HL-60/S4 treated with phorbol 12-myristate 13-acetate at 8.2 ng/mL for 4 days and 3 days (cell line): ENCODE results near the gene STPG1.

Experiments used
- in situ Hi-C: fragments of 300-500 bp; cut with MboI; formaldehyde crosslinking; loops from 2 replicates; pipeline ENCODE4 v1.15.0; 2022; ENCODE audit warnings: low sequenced_read_pairs

Gene STPG1

GRCh38 chr1:24347159-24347934 lies 66.2 kb downstream of the STPG1 start:
- in situ Hi-C loops, result no loop called here

GRCh38 chr1:24345334-24345733 lies 68.2 kb downstream of the STPG1 start:
- in situ Hi-C loops, result no loop called here

GRCh38 chr1:24344090-24344742 lies 69.4 kb downstream of the STPG1 start:
- in situ Hi-C loops, result no loop called here

GRCh38 chr1:24343412-24344089 lies 70.0 kb downstream of the STPG1 start:
- in situ Hi-C loops, result no loop called here

- in situ Hi-C loops, result no loop called here
Measured at GRCh38 chr1:24341260-24341659, 72.3 kb downstream of the STPG1 start.

GRCh38 chr1:24340770-24341169 lies 72.8 kb downstream of the STPG1 start:
- in situ Hi-C loops, result no loop called here

GRCh38 chr1:24339996-24340395 lies 73.6 kb downstream of the STPG1 start:
- in situ Hi-C loops, result no loop called here

DNA sequence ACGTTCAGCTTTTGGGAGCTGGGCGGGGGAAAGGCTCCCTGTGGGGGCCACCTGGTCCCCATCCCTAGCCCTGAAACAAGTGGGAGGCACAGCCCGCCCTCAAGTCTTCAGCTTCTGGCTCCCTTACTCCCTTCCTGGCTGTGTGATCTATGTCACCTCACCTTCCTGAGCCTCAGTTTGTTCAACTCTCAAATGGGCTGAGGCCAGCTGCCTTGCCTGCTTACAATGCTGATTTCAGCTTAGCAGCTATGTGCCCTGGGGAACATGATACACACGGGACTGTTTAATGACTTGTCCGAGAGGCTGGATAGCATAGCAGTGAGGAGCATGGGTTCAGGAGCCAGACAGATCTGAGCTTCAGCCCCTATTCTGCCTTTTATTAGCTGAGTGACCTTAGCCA lies 75.1 kb downstream of the STPG1 start:
- in situ Hi-C loops, result no loop called here

GRCh38 chr1:24337455-24337854 lies 76.1 kb downstream of the STPG1 start:
- in situ Hi-C loops, result no loop called here

GRCh38 chr1:24336075-24336474 lies 77.5 kb downstream of the STPG1 start:
- in situ Hi-C loops, result no loop called here

GRCh38 chr1:24331961-24332673 lies 81.5 kb downstream of the STPG1 start:
- in situ Hi-C loops, result no loop called here

DNA sequence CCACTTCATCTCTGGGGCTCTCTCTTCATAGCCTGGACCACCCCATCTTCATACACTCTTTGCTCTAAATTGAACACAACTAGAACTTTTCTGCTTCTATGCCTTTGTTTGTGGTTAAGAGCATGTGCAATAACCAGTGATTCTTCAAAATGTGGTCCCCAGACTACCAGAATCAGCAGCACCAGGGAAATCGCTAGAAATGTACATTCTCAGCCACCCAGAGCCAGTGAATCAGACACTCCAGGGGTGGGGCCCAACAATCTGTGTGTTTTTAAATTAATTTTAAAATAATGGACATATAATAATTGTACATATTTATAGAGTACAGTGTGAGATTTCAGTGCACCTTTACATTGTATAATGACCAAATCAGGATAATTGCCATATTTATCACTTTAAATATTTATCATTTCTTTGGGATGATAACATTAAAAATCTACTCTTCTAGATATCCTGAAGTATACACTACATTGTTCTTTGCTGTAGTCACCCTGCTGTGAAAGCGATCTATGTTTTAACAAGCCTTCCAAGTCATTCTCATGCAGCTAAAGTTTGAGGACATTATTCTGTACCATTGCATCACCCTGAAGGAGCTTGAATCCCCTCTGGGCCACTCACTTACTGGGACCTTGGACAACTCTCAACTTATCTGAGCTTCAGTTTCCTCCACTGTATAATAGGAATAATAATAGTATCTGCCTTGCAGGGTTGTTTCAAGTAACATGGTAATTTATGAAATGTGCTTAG lies 83.6 kb downstream of the STPG1 start:
- in situ Hi-C loops, result no loop called here

DNA sequence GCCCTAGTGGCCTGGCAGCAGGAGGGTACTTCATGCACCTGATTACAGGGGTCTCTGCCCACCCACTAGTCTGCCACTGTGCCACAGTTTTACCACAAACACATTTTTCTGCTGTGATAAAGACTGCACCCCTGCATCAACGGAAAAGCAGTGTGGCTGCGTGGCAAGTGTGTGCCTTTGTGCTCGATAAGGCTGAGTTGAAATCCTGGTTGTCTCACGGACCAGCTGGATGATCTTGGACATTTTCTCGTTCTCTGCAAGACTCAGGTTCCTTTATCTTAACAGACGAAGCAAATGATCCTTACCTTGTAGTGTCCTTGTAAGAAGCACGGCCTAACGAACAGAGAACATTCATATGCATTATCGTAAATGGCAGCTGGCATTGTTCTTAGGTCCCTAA lies 84.3 kb downstream of the STPG1 start:
- in situ Hi-C loops, result no loop called here

DNA sequence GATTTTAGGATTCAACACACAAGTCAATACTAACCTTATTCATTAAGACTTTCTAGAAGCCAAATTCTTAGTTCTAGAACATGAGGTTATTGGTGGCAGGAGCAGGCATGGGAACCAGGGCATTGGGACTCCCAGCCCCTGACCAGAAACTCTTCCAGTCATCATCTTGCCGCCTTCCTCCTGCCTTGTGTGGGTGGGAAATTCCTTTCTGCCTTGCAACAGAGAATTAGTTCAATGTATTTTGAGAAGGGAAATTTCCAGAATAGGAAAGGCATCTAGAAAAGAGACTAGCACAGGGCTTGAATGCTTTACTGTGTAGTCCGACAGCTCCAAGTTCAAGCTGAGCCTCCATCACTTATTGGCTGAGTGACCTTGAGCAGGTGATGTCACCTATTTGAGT lies 85.7 kb downstream of the STPG1 start:
- in situ Hi-C loops, result no loop called here

DNA sequence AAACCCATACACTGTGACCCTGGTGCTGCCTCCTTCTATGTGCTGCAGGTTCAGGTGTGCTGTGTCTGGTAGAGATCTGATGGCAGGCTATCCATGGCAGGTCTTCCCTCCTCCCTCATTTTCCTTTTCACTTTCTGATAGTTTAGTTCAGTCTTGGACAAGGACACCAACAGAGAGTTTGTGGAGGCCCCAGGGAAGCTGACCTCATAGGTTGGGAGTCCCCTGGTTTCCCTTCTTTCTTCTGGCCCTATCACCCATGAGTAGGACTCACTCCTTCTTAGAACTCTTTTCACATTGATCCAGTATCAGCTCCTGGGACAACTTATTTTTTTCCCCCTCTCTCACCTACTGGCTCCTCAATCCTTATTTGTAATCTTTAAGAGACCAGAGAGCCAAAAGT lies 86.1 kb downstream of the STPG1 start:
- in situ Hi-C loops, result no loop called here

GRCh38 chr1:24325587-24326449 lies 87.8 kb downstream of the STPG1 start:
- in situ Hi-C loops, result no loop called here

DNA sequence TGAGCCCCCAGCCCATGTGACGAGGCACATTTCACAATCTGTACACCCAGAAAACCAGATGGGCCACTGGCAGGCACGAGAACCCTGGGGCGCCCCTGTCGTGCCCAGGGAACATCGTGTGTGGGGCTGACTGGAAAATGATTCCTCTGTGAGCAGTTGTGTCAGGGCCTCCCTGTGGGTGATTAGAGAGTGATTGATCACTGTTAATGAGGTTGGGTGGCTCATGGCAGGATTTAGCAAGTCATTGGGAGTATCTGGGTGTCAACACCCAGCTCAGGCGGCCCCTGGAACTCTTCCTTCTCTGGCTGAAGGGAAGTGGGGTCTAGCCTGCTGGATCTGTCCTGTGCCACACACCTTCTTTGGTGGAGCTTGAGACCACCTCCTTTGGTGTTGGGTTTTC lies 88.7 kb downstream of the STPG1 start:
- in situ Hi-C loops, result no loop called here

DNA sequence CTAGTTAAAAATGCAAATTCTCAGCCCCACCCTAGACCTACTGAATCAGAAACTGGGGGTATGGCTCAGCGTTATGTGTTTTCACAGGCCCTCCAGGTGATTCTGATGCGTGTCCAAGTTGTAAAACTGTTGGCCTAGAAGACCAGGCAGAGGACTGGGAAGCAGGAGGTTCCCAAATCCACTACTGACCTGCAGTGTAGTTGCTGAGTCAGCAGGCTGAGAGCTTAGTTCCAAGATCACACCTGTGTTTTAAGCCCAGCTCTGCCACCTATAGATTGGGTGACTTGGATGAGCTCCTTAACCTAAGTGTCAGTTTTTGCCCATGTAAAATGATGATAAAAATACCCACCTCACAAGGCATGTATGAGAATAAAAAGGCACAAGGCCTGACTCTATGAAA lies 90.3 kb downstream of the STPG1 start:
- in situ Hi-C loops, result no loop called here

- in situ Hi-C loops, result no loop called here
Measured at GRCh38 chr1:24322470-24323177, 91.0 kb downstream of the STPG1 start.
